SU-DHL-6 (cell line): Measurements from ENCODE around the gene PHF20.
"Not testable (repeated sequence)": the region's sequence is repeated elsewhere in the genome, so short reads cannot be mapped to it uniquely, and the experiment has no call there.

Experiments
- H2AFZ ChIP-seq: fragments of 200-600 bp; sonication (generic); 2 replicates; pipeline ENCODE4 v1.6.1; 2014; ENCODE audit warnings: low read depth, mild to moderate bottlenecking, moderate library complexity, mixed read lengths, antibody characterized with exemption, low read length; ENCODE audit not compliant: severe bottlenecking
- H3F3A ChIP-seq: fragments of 200-600 bp; shearing (Covaris generic); 2 replicates; pipeline ENCODE4 v1.6.0; 2016; ENCODE audit warnings: antibody characterized with exemption, mild to moderate bottlenecking; ENCODE audit not compliant: insufficient read depth
- H3K27ac ChIP-seq: fragments of 200-600 bp; sonication (generic); 2 replicates; pipeline ENCODE4 v1.5.1; 2016; ENCODE audit warnings: low read depth, mild to moderate bottlenecking, low read length, moderate library complexity, mixed read lengths
- H3K27me3 ChIP-seq: fragments of 200-600 bp; sonication (generic), shearing (Covaris generic); 2 replicates; pipeline ENCODE4 v1.6.0; 2014; ENCODE audit warnings: mild to moderate bottlenecking, low read length
- H3K36me3 ChIP-seq: fragments of 200-600 bp; sonication (generic); 2 replicates; pipeline ENCODE4 v1.6.1; 2014; ENCODE audit warnings: mild to moderate bottlenecking, low read length, mixed read lengths
- H3K4me2 ChIP-seq: fragments of 300-600, 200-600 bp; shearing (Covaris generic), sonication (generic); 2 replicates; pipeline ENCODE4 v1.6.0; 2014; ENCODE audit warnings: low read length, low read depth, mild to moderate bottlenecking; ENCODE audit not compliant: poor library complexity, severe bottlenecking
- H3K4me3 ChIP-seq: fragments of 200-600 bp; sonication (generic); 2 replicates; pipeline ENCODE4 v1.5.1; 2014; ENCODE audit warnings: antibody characterized with exemption, low read length, mild to moderate bottlenecking, mixed read lengths; ENCODE audit not compliant: insufficient read depth, poor library complexity, severe bottlenecking
- H3K79me2 ChIP-seq: fragments of 200-600 bp; sonication (generic); 2 replicates; pipeline ENCODE4 v1.6.1; 2014; ENCODE audit warnings: mild to moderate bottlenecking, low read length, moderate library complexity; ENCODE audit not compliant: insufficient read depth
- H3K9ac ChIP-seq: fragments of 200-600 bp; sonication (generic); 2 replicates; pipeline ENCODE4 v1.7.0; 2014; ENCODE audit warnings: mild to moderate bottlenecking, low read length
- H3K9me2 ChIP-seq: fragments of 200-600 bp; sonication (generic); replicated peaks from 2 replicates; pipeline ENCODE4 v1.6.1; 2014; ENCODE audit warnings: low read length; ENCODE audit not compliant: insufficient read depth
- H3K9me3 ChIP-seq: fragments of 200-600 bp; sonication (generic); 2 replicates; pipeline ENCODE4 v1.6.1; 2014; ENCODE audit warnings: low read length, mixed read lengths; ENCODE audit not compliant: insufficient read depth
- H4K20me1 ChIP-seq: fragments of 200-600 bp; sonication (generic); 2 replicates; pipeline ENCODE4 v1.6.1; 2014; ENCODE audit warnings: low read depth, mild to moderate bottlenecking, antibody characterized with exemption, low read length, moderate library complexity, mixed read lengths
- EZH2phosphoT487 ChIP-seq: fragments of 200-600 bp; sonication (generic), shearing (Covaris generic); conservative IDR thresholded peaks from 2 replicates; pipeline ENCODE4 v1.6.1; 2018; ENCODE audit warnings: mild to moderate bottlenecking, antibody characterized with exemption, low read length, moderate library complexity, mixed read lengths
- TF ChIP-seq, protein P1 (sequence below): fragments of 200-600 bp; sonication (generic); IDR thresholded peaks from one replicate; pipeline ENCODE4 v1.5.1; 2017; ENCODE audit warnings: antibody characterized with exemption, mild to moderate bottlenecking, low read length, moderate library complexity; ENCODE audit not compliant: insufficient read depth, poor library complexity, severe bottlenecking

Gene PHF20

DNA sequence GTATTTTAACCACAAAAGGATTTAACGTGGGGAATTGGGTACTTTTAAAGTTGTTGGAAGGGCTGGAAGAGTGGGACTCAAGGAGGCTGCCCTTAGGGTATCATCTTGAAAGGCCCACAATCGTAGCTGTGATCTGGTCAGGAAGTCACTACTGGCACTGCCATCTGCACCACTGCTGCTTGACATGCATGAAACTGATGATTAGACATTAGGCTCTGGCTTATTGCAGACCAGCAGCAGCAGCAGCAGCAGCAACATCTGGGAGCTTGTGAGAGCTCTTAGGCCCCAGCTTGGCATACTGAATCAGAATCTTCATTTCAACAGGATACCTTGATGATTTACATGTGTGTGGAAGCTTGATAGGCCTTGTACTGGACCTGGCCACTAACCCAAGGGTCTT, 68.6 kb downstream of the PHF20 start:
- Histone ChIP-seq H3K4me2 (no peak overlapping the region), H4K20me1 (0 out of 2 replicates have a peak, but pooled peaks cover 5% of the 10 kb centered on the region), H3K36me3 (peaks cover 16% of the 10 kb centered on the region), H3K9me2 (no peaks in the 10 kb centered on the region), H3K27ac (no peak overlapping the region), H3K4me3 (no peak overlapping the region), H3F3A (no peaks in the 10 kb centered on the region), H3K9me3 (no peaks in the 10 kb centered on the region), H3K9ac (no peak overlapping the region), H2AFZ (no peak overlapping the region), H3K27me3 (no peaks in the 10 kb centered on the region), H3K79me2 (peaks cover 17% of the 10 kb centered on the region)
- no peak for TF ChIP-seq EZH2phosphoT487
- TF ChIP-seq, protein P1, sequence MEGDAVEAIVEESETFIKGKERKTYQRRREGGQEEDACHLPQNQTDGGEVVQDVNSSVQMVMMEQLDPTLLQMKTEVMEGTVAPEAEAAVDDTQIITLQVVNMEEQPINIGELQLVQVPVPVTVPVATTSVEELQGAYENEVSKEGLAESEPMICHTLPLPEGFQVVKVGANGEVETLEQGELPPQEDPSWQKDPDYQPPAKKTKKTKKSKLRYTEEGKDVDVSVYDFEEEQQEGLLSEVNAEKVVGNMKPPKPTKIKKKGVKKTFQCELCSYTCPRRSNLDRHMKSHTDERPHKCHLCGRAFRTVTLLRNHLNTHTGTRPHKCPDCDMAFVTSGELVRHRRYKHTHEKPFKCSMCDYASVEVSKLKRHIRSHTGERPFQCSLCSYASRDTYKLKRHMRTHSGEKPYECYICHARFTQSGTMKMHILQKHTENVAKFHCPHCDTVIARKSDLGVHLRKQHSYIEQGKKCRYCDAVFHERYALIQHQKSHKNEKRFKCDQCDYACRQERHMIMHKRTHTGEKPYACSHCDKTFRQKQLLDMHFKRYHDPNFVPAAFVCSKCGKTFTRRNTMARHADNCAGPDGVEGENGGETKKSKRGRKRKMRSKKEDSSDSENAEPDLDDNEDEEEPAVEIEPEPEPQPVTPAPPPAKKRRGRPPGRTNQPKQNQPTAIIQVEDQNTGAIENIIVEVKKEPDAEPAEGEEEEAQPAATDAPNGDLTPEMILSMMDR, result no peak

DNA sequence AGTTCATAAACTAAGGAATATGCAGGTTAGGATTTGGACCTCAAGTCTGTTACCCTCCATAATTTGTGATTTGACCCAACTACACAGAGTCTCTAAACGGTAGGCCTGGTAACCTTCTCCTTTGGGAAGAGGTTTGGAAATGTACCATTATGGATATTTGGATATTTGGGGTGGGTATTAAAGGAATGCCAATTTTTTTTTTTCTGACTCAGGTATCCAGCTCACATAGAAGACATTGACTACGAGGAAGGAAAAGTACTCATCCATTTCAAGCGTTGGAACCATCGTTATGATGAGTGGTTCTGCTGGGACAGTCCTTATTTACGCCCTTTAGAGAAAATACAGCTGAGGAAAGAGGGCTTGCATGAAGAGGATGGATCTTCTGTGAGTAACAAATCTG, 70.5 kb downstream of the PHF20 start:
- no peaks in the 10 kb centered on the region for H3K27me3 ChIP-seq
- H3K27ac ChIP-seq, result no peak overlapping the region
- H3K9me3 ChIP-seq, result no peaks in the 10 kb centered on the region
- H3K4me2 ChIP-seq, result no peak overlapping the region
- no peak overlapping the region for H2AFZ ChIP-seq
- no peaks in the 10 kb centered on the region for H3F3A ChIP-seq
- TF ChIP-seq, protein P1, result no peak
- no peak for TF ChIP-seq EZH2phosphoT487
- peaks cover 17% of the 10 kb centered on the region for H3K79me2 ChIP-seq
- H4K20me1 ChIP-seq, result 0 out of 2 replicates have a peak, but pooled peaks cover 5% of the 10 kb centered on the region
- H3K9ac ChIP-seq, result no peak overlapping the region
- no peak overlapping the region for H3K4me3 ChIP-seq
- no peaks in the 10 kb centered on the region for H3K9me2 ChIP-seq
- peaks cover 16% of the 10 kb centered on the region for H3K36me3 ChIP-seq

DNA sequence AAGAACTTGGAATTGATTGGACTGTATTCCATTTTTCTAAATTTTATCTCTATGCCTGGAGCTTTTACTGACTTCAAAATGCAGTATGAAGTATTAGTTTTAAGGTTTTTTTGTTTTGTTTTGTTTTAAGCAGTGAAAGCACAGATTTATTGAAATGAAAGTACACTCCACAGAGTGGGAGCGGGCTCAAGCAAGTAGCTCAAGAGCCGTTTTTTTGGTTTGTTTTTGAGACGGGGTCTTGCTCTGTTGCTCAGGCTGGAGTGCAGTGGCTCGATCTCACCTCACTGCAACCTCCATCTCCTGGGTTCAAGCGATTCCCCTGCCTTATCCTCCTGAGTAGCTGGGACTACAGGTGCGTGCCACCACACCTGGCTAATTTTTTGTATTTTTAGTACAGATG, 72.1 kb downstream of the PHF20 start:
- not testable (repeated sequence) for H3K9me2 ChIP-seq, H3K9me3 ChIP-seq, H3F3A ChIP-seq, H3K27ac ChIP-seq, H3K79me2 ChIP-seq, H3K27me3 ChIP-seq, H2AFZ ChIP-seq, H3K4me2 ChIP-seq, H4K20me1 ChIP-seq, H3K9ac ChIP-seq, H3K4me3 ChIP-seq
- H3K36me3 ChIP-seq, result peaks cover 16% of the 10 kb centered on the region

DNA sequence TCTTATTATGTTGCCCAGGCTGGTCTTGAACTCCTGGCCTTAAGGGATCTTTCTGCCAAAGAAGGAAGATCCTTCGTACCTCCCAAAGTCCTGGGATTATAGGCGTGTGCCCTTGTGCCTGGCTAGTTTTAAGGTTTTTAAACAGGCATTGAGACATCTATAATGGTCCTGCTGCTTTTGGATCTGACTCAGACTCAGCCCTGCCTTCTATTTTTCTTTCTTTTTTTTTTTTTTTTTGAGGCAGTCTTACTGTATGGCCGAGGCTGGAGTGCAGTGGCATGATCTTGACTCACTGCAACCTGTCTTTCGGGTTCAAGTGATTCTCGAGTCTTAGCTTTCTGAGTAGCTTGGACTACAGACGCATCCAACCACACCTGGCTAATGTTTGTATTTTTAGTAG, 73.7 kb downstream of the PHF20 start:
- H3K9me2 ChIP-seq, result no peaks in the 10 kb centered on the region
- H2AFZ ChIP-seq, result no peak overlapping the region
- TF ChIP-seq, protein P1, result no peak
- no peak for TF ChIP-seq EZH2phosphoT487

More for the DNA sequence above, 73.7 kb downstream of the PHF20 start:
- no peak overlapping the region for H3K27ac ChIP-seq
- H3K9ac ChIP-seq, result no peak overlapping the region
- H4K20me1 ChIP-seq, result no peaks in the 10 kb centered on the region
- H3K79me2 ChIP-seq, result peaks cover 1% of the 10 kb centered on the region; the same call in 1 of the 2 replicates
- H3K27me3 ChIP-seq, result no peaks in the 10 kb centered on the region
- H3K36me3 ChIP-seq, result peaks cover 16% of the 10 kb centered on the region
- H3K4me3 ChIP-seq, result no peak overlapping the region
- no peaks in the 10 kb centered on the region for H3K9me3 ChIP-seq
- no peak overlapping the region for H3K4me2 ChIP-seq
- H3F3A ChIP-seq, result no peaks in the 10 kb centered on the region
